ENCODE measurements around the gene WDR70.

GRCh38 chr5:37789991-37790390, 410.9 kb downstream of the WDR70 start:
- TF ChIP-seq, protein P1, sequence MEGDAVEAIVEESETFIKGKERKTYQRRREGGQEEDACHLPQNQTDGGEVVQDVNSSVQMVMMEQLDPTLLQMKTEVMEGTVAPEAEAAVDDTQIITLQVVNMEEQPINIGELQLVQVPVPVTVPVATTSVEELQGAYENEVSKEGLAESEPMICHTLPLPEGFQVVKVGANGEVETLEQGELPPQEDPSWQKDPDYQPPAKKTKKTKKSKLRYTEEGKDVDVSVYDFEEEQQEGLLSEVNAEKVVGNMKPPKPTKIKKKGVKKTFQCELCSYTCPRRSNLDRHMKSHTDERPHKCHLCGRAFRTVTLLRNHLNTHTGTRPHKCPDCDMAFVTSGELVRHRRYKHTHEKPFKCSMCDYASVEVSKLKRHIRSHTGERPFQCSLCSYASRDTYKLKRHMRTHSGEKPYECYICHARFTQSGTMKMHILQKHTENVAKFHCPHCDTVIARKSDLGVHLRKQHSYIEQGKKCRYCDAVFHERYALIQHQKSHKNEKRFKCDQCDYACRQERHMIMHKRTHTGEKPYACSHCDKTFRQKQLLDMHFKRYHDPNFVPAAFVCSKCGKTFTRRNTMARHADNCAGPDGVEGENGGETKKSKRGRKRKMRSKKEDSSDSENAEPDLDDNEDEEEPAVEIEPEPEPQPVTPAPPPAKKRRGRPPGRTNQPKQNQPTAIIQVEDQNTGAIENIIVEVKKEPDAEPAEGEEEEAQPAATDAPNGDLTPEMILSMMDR (conservative IDR thresholded peaks at IDR 0.05; ENCODE audit: low read length) = no peak
- TF ChIP-seq EZH2phosphoT487 (IDR thresholded peaks at IDR 0.05; ENCODE audit: borderline replicate concordance) = no peak

All from Loucy (cell line).